Kidney (tissue), 22 donors: Measurements from ENCODE around the gene SLC31A1. TPM values are rescaled to one million over a fixed set of nuclear protein-coding genes. Genes with fewer than 3 reads are reported as not detected.

ENCODE experiments used
- DNase-seq, 5 donors: peaks; one replicate each; pipeline ENCODE4 v3.0.0-alpha.2; 2013 to 2020
- FAIRE-seq: peaks from 2 replicates; lab custom pipeline; 2012; peaks lifted over from hg19 to GRCh38; lab: Jason Lieb, UNC
- H3K27ac ChIP-seq, 2 donors: one replicate each; pipeline ENCODE4 v1.7.0; 2013; ENCODE audit warnings: low read depth in 2 of 2, low read length in 2 of 2, inconsistent platforms in 1 of 2
- H3K27me3 ChIP-seq: one replicate; pipeline ENCODE4 v1.7.1; 2013; ENCODE audit warnings: low read length, inconsistent platforms; ENCODE audit not compliant: control insufficient read depth, insufficient read depth
- H3K36me3 ChIP-seq, 3 donors: one replicate each; pipeline versions ENCODE4 v1.7.0 to v1.7.1; 2013; ENCODE audit warnings: low read length in 3 of 3, control low read depth in 1 of 3, inconsistent platforms in 1 of 3; ENCODE audit not compliant: insufficient read depth in 3 of 3, control insufficient read depth in 2 of 3
- H3K4me1 ChIP-seq, 3 donors: one replicate each; pipeline versions ENCODE4 v1.7.0 to v1.7.1; 2013; ENCODE audit warnings: low read length in 3 of 3, inconsistent platforms in 1 of 3, low read depth in 1 of 3; ENCODE audit not compliant: control insufficient read depth in 2 of 3, insufficient read depth in 2 of 3
- H3K4me3 ChIP-seq, 3 donors: one replicate each; pipeline versions ENCODE4 v1.7.0 to v1.8.1; 2013; ENCODE audit warnings: low read length in 3 of 3, control low read depth in 1 of 3, inconsistent platforms in 1 of 3
- H3K9ac ChIP-seq, 3 donors: one replicate each; pipeline versions ENCODE4 v1.7.0 to v1.7.1; 2013; ENCODE audit warnings: low read length in 3 of 3, control low read depth in 1 of 3, inconsistent platforms in 1 of 3
- H3K9me3 ChIP-seq, 3 donors: one replicate each; pipeline versions ENCODE4 v1.7.0 to v1.7.1; 2013; ENCODE audit warnings: low read length in 3 of 3, control low read depth in 1 of 3, inconsistent platforms in 1 of 3; ENCODE audit not compliant: control insufficient read depth in 2 of 3, insufficient read depth in 1 of 3
- intact Hi-C: fragments of 100-400 bp; cut with DNase I; formaldehyde crosslinking; loops from one replicate; pipeline ENCODE4 v1.11.1; 2022
- long read RNA-seq, 10 donors: library from polyadenylated mRNA in 1 of 10; unstranded in 1 of 10; transcript quantifications; one replicate each; pipeline ENCODE4 v2.0.0 and lab custom pipeline, GENCODE V29; 2021 to 2026
- polyA plus RNA-seq: library from polyadenylated mRNA; stranded (reverse); fragments of 350-450 nt; fragmentation: Illumina TruSeq; extraction: RNeasy Lipid Tissue Mini Kit (QIAGEN cat#74804); gene quantifications from one replicate; pipeline ENCODE4 v1.2.3, GENCODE V29; 2014; ENCODE audit warnings: low read depth, low replicate concordance; ENCODE audit not compliant: insufficient read depth
- total RNA-seq: library from RNA; stranded (reverse); fragmentation: NEBNext Ultra II Directional; extraction: Animal tissue kit (Norgen Biotek cat#: 25700); gene quantifications from one replicate; pipeline ENCODE4 v1.2.1, GENCODE V29; 2021
- TF ChIP-seq, protein P1 (sequence below): IDR thresholded peaks from 3 replicates; pipeline ENCODE4 v1.5.1; 2012; ENCODE audit warnings: mild to moderate bottlenecking, moderate library complexity, borderline replicate concordance; ENCODE audit not compliant: insufficient read depth; ENCODE audit errors: extremely low read depth
- donor health status: control.
- donor health status: control.
- donor health status: control.
- donor health status: control.
- donor health status: control.
- donor health status: DM: yes; HTN: yes; CAD: no.
- donor health status: Normal renal cell carcinoma (clear cell type).

The SLC31A1 gene
- total RNA-seq (19.5 TPM), polyA plus RNA-seq (20.1 TPM)
- long read RNA-seq, donor 1, full-length matches to known transcripts, result 8 of 51 reads
- long read RNA-seq, donor 1, partial matches to known transcripts, result 10 of 51 reads
- long read RNA-seq, donor 1, other reads (novel, unspliced or antisense), result 33 of 51 reads
- long read RNA-seq, donor 2, full-length matches to known transcripts, result 10 of 10 reads
- long read RNA-seq, donor 2, partial matches to known transcripts, result 0 of 10 reads
- long read RNA-seq, donor 2, other reads (novel, unspliced or antisense), result 0 of 10 reads
- long read RNA-seq, donor 3, full-length matches to known transcripts, result 10 of 10 reads
- long read RNA-seq, donor 3, partial matches to known transcripts, result 0 of 10 reads
- long read RNA-seq, donor 3, other reads (novel, unspliced or antisense), result 0 of 10 reads
- long read RNA-seq, donor 4, full-length matches to known transcripts, result 7 of 7 reads
- long read RNA-seq, donor 4, partial matches to known transcripts, result 0 of 7 reads
- long read RNA-seq, donor 4, other reads (novel, unspliced or antisense), result 0 of 7 reads
- long read RNA-seq, donor 5, full-length matches to known transcripts, result 3 of 3 reads
- long read RNA-seq, donor 5, partial matches to known transcripts, result 0 of 3 reads
- long read RNA-seq, donor 5, other reads (novel, unspliced or antisense), result 0 of 3 reads
- long read RNA-seq, donor 6, full-length matches to known transcripts, result 7 of 140 reads
- long read RNA-seq, donor 6, partial matches to known transcripts, result 29 of 140 reads
- long read RNA-seq, donor 6, other reads (novel, unspliced or antisense), result 104 of 140 reads
- long read RNA-seq, donor 7, full-length matches to known transcripts, result 24 of 25 reads
- long read RNA-seq, donor 7, partial matches to known transcripts, result 0 of 25 reads
- long read RNA-seq, donor 7, other reads (novel, unspliced or antisense), result 1 of 25 reads
- long read RNA-seq, donor 8, full-length matches to known transcripts, result 4 of 4 reads
- long read RNA-seq, donor 8, partial matches to known transcripts, result 0 of 4 reads
- long read RNA-seq, donor 8, other reads (novel, unspliced or antisense), result 0 of 4 reads
- long read RNA-seq, donor 9, full-length matches to known transcripts, result 4 of 4 reads
- long read RNA-seq, donor 9, partial matches to known transcripts, result 0 of 4 reads
- long read RNA-seq, donor 9, other reads (novel, unspliced or antisense), result 0 of 4 reads
- long read RNA-seq, donor 10, full-length matches to known transcripts, result 10 of 94 reads
- long read RNA-seq, donor 10, partial matches to known transcripts, result 0 of 94 reads
- long read RNA-seq, donor 10, other reads (novel, unspliced or antisense), result 84 of 94 reads

DNA sequence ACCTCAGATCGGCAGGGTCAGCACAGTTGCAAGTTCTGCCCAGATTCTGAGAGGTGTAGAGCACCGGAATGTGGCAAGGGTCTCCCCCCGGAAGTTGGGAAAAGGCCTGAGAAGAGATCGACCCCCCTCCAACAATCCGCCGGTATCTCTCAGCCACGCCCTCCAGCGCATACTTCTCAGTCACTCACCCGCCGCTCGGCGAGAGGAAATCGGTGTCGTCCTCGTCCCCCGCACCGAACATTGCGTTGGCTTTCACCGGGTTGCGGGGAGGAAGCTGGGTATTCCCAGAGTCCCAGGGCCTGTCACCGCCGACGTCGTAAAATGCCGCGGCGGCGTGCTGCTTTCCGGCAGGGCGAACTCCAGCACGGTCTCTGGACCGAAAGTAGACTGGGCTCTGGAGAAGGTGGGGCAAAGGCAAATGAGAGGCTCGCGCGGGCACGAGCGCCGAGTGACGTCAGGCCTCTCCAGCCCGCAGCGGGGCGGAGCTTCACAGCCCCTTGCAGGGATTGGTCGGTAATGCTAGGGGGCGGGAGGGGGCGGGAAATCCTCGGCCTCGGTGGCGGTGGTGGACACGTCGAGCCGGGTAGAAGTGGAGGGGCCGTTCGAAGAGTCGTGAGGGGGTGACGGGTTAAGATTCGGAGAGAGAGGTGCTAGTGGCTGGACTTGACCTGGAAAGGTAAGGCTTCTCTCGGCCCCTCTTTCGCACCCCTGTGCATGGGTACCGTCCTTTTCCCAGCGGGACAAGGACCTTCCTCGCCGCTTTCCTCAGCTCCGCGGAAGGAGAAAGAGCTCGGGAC, at the start of gene SLC31A1, which contains the start of gene FKBP15:
SLC31A1 (plus strand) TSS at position 542 of the 797 bp plus-strand sequence. CDS start 34,605 bp downstream, outside the sequence.
FKBP15 (minus strand) TSS at position 275 of the 797 bp plus-strand sequence; CDS start at position 241, 34 bp downstream.
- FAIRE-seq (peak; percentile 71), DNase-seq (peak; percentile 99)
- Histone ChIP-seq H3K9me3 (no peaks in the 10 kb centered on the region), H3K36me3 (no peaks in the 10 kb centered on the region), H3K27me3 (no peaks in the 10 kb centered on the region), H3K27ac (peak within 1 kb of the TSS; percentile 83 to 88), H3K9ac (peak within 1 kb of the TSS; percentile 91 to 97 (median 92)), H3K4me1 (peaks cover 4 to 21% (median 16%) of the 10 kb centered on the region in 3 donors), H3K4me3 (peak within 1 kb of the TSS; percentile 78 to 98 (median 93))
- TF ChIP-seq, protein P1, sequence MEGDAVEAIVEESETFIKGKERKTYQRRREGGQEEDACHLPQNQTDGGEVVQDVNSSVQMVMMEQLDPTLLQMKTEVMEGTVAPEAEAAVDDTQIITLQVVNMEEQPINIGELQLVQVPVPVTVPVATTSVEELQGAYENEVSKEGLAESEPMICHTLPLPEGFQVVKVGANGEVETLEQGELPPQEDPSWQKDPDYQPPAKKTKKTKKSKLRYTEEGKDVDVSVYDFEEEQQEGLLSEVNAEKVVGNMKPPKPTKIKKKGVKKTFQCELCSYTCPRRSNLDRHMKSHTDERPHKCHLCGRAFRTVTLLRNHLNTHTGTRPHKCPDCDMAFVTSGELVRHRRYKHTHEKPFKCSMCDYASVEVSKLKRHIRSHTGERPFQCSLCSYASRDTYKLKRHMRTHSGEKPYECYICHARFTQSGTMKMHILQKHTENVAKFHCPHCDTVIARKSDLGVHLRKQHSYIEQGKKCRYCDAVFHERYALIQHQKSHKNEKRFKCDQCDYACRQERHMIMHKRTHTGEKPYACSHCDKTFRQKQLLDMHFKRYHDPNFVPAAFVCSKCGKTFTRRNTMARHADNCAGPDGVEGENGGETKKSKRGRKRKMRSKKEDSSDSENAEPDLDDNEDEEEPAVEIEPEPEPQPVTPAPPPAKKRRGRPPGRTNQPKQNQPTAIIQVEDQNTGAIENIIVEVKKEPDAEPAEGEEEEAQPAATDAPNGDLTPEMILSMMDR, result no peak
- intact Hi-C loops, result no loop called here

DNA sequence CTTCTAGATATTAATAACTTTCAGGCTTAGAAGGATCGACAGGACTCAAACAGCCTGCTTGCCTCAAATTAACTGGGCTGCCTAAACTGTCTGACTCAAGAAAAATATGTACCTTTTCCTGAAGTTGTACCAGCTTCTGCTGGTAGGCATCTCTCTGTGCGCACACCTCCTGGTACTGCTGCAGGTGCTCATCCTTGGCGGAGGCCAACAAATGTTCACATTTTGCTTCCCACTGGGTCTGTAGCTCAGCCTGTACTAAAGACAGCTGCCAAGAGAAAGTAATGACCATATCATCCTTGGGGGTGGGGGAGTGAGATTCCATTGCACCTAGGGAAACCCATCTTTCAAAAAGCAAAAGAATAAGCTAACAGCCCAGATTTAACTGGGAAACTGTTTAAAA, 48.0 kb upstream of the SLC31A1 start:
- no peak overlapping the region for H3K4me3 ChIP-seq
- H3K36me3 ChIP-seq, result peaks cover 6 to 61% (median 43%) of the 10 kb centered on the region in 3 donors
- no peak overlapping the region for H3K9ac ChIP-seq
- H3K4me1 ChIP-seq, result no peaks in the 10 kb centered on the region
- intact Hi-C loops, result no loop called here
- TF ChIP-seq, protein P1, result no peak
- H3K27me3 ChIP-seq, result no peaks in the 10 kb centered on the region
- DNase-seq (no peak), FAIRE-seq (no peak)
- no peak overlapping the region for H3K27ac ChIP-seq
- no peaks in the 10 kb centered on the region for H3K9me3 ChIP-seq

DNA sequence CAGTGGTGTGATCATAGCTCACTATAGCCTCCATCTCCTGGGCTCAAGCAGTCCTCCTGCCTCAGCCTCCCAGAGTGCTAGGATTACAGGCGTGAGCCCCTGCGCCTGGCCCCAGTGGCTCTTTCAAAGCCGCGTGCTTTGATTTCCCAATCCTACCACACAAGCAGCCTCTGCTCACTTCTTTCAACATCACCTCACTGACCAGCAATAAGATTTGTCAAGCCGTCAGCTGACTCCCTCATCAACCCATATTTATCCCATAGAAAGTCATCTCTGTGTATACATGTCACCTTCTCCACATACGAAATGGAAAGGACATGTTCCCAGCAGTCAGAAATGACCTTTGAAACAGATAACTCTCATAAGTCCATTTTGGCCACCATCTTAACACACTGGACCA, 44.5 kb upstream of the SLC31A1 start:
- FAIRE-seq, result no peak
- Histone ChIP-seq H3K36me3 (peaks cover 7 to 46% (median 35%) of the 10 kb centered on the region in 3 donors), H3K4me3 (no peak overlapping the region), H3K9me3 (no peaks in the 10 kb centered on the region), H3K9ac (no peak overlapping the region), H3K4me1 (no peaks in the 10 kb centered on the region), H3K27ac (no peak overlapping the region), H3K27me3 (no peaks in the 10 kb centered on the region)
- DNase-seq, result no peak
- intact Hi-C loops, result no loop called here
- TF ChIP-seq, protein P1, result no peak
